Cortex of kidney (tissue), 1 donor: Measurements from ENCODE around the gene MAGED2.
"Not testable (repeated sequence)": the region's sequence is repeated elsewhere in the genome, so short reads cannot be mapped to it uniquely, and the experiment has no call there.

Source experiments
- DNase-seq: peaks from one replicate; lab custom pipeline; 2025; lab: John Stamatoyannopoulos, UW

Gene MAGED2

GRCh38 chrX:54819201-54819600 is 11.7 kb downstream of the MAGED2 start:
- no peak for DNase-seq

- DNase-seq = no peak
Observed at GRCh38 chrX:54820737-54821136, 13.2 kb downstream of the MAGED2 start.

GRCh38 chrX:54821310-54821709 is 13.8 kb downstream of the MAGED2 start:
- DNase-seq = no peak

GRCh38 chrX:54824195-54824594 is 16.6 kb downstream of the MAGED2 start:
- DNase-seq = no peak

GRCh38 chrX:54824722-54825121 is 17.2 kb downstream of the MAGED2 start:
- DNase-seq = no peak

GRCh38 chrX:54825716-54826438 is 18.3 kb downstream of the MAGED2 start:
- no peak for DNase-seq

- no peak for DNase-seq
Observed at GRCh38 chrX:54826598-54826997, 19.1 kb downstream of the MAGED2 start.

GRCh38 chrX:54838583-54838982 is 31.0 kb downstream of the MAGED2 start:
- no peak for DNase-seq

- not testable (repeated sequence) for DNase-seq
Observed at GRCh38 chrX:54841184-54841874, 33.8 kb downstream of the MAGED2 start.

- DNase-seq = no peak
Observed at GRCh38 chrX:54842607-54843006, 35.1 kb downstream of the MAGED2 start.

GRCh38 chrX:54843050-54843449 is 35.5 kb downstream of the MAGED2 start:
- DNase-seq = no peak

GRCh38 chrX:54847700-54848099 is 40.2 kb downstream of the MAGED2 start:
- not testable (repeated sequence) for DNase-seq

GRCh38 chrX:54865208-54865607 is 57.7 kb downstream of the MAGED2 start:
- no peak for DNase-seq
